ENCODE measurements around the gene ICAM5.

ICAM5 gene

GRCh38 chr19:10339380-10339960, 49.7 kb downstream of the ICAM5 start, which contains the start of gene ICAM3:
TSS of gene ICAM3 (minus strand) at chr19:10339624. CDS start at chr19:10339614, 10 bp downstream.
- no peak within 1 kb of the TSS for H3K27ac ChIP-seq
- no peak for TF ChIP-seq CTCF (conservative IDR thresholded peaks at IDR 0.05)

- TF ChIP-seq CTCF (conservative IDR thresholded peaks at IDR 0.05), result no peak
- no peak overlapping the region for H3K27ac ChIP-seq
Observed at GRCh38 chr19:10339977-10340376, 50.2 kb downstream of the ICAM5 start.

GRCh38 chr19:10343495-10343894, 53.7 kb downstream of the ICAM5 start:
- no peak overlapping the region for H3K27ac ChIP-seq
- TF ChIP-seq CTCF (conservative IDR thresholded peaks at IDR 0.05), result no peak

- TF ChIP-seq CTCF (conservative IDR thresholded peaks at IDR 0.05), result no peak
- no peak overlapping the region for H3K27ac ChIP-seq
Observed at GRCh38 chr19:10344780-10345179, 55.0 kb downstream of the ICAM5 start.

Measured in VCaP (cell line).